HG02970 (cell line): ENCODE results near the gene AP1M1.

ENCODE experiments used
- ATAC-seq: cut with Tn5 transposase; IDR thresholded peaks from one replicate; pipeline ENCODE4 v1.9.1; 2021; ENCODE audit warnings: mild to moderate bottlenecking, moderate library complexity, moderate number of reproducible peaks; ENCODE audit not compliant: unreplicated experiment, low FRiP score

The AP1M1 gene

DNA sequence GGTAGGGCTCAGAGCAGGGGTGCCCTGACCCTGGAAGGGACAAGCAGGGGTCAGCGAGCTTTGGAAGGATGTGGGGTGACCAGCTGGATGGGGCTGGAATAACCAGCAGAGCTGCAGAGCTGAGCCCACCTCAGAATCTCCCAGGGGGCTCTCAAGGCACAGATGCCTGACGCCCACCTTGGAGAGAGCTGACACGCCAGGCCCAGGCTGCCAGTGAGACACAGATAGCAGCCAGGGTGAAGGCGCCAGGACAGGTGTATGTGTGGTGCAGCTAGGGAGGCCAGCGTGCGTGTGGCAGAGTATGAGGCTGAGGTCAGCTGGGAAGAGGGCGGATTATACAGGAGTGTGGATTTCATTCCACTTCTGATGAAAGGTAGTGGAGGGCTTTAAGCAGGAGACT, 8.9 kb downstream of the AP1M1 start:
- ATAC-seq, result no peak

DNA sequence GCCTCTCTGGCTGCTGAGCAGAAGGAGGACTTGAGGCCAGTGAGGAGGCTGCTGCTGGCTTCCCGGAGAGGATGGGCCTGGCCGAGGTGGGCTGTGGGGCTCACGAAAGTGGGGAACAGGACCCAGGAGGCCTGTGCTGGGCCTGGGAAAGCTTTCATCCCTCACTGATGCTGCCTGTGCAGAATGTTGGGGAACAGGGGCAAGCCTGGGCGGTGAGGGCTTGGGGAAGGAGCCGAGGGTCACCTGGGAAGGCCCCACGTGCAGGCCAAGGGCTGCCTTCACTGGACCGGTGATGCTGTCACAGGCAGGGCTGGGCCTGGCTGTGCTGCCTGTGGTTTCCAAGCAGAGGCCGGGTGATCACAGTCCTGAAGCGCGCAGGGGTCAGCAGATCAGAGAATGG, 9.4 kb downstream of the AP1M1 start:
- no peak for ATAC-seq

GRCh38 chr19:16207490-16208025, 9.8 kb downstream of the AP1M1 start:
- ATAC-seq, result no peak

- ATAC-seq, result no peak
These were observed 10.5 kb downstream of the AP1M1 start for GRCh38 chr19:16208064-16208759.

GRCh38 chr19:16208847-16209665, 11.3 kb downstream of the AP1M1 start:
- ATAC-seq, result no peak

DNA sequence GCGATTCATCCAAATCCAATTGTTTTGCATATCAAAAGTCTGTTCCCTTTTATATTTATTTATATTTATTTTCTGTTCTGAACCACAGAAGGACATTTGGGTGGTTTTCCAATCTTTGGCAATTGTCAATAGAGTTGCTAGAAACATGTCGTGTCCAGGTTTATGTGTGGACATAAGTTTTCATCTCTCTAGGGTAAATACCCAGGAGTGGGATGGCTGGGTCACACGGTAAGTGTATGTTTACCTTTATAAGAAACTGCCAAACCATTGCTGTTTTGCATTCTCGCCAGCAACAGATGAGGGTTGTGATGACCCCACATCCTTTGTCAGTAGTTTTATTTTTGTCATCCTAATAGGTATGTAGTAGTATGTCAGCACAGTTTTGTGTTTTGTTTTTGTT, 12.5 kb downstream of the AP1M1 start:
- no peak for ATAC-seq

GRCh38 chr19:16213076-16213475, 15.4 kb downstream of the AP1M1 start:
- no peak for ATAC-seq

DNA sequence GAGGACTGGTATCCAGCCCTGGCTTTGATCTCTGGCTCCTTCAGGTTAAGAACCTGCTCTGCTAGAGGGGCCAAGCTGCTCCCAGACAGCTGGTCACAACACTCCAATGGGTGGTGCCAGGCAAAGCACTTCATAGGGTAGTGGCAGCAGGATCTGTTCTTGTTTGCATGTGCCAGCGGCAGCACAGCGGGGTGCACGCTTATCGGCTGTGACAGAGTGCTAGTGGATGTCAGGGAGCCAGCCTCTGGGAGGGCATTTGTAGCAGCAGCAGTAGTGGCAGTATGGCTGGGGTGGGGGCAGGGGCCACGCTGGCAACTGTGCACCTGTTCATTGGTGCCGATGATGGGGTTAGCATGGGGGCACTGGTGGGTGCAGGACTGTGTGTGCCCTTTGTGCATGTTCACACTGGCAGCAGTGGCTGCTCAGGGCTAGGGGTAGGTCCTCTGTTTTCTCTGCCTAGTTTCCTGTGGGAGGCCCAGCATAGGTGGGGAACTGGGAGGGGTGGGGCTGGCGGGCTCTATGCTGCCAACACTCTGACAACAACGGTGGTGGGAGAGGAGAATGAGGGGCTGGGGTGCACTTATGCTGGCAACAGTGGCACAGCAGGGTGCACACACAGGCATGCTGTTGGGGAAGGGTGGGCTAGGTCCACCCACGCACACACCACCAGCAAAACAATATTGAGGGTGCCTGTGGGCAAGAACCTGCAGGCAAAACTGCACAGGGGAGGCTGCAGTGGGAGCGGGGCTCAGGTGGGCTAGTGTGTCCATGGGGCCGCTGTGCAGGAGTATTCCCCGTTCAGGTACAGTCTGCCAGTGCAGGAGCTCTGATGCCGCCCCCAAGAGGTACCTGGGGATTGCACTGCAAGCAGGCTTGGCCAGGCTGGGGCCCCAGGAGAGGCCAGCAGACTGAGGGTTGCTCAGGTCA, 19.3 kb downstream of the AP1M1 start:
- ATAC-seq, result no peak

- ATAC-seq, result no peak
These were observed 20.2 kb downstream of the AP1M1 start for GRCh38 chr19:16217716-16218451.

- ATAC-seq, result no peak
These were observed 21.1 kb downstream of the AP1M1 start for GRCh38 chr19:16218851-16219250.

- no peak for ATAC-seq
These were observed 25.1 kb downstream of the AP1M1 start for GRCh38 chr19:16222806-16223205.

- ATAC-seq, result no peak
These were observed 26.0 kb downstream of the AP1M1 start for GRCh38 chr19:16223746-16224145.

DNA sequence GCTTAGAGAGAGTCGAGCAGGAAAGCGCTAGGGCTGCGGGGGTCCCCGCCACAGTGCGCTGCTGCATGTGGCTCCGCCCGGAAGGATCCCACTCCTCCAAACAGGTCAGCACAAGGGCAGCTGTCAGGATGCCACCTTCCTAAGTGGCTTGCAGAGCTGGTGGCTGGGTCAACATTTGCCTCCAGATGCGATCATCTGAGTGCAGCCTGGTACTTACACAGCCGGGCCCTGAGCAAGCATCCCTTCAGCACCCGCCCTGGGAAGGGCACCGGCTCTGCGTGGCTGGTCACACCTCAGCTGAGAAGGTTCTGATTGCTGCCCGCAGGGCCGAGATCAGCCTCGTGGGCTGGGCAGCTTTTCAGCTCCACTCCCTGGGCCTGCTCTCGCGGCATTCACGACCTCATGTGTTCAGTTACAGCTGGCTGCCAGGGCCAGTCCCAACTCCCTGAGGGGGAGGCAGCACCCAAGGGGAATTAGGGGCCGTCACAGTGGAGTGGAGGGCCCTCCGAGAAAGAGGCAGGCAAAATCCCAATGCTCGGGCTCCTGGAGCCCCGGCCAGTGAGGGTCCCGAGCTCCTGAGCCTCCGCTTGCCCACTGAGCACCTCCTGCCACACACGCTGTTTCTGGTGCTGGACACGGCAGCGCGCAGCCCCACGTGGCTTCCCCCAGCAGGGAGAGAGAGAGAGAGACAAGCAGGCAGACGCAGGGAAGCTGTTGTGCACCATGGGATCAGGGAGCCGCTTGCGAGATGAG, 26.8 kb downstream of the AP1M1 start:
- ATAC-seq, result no peak

DNA sequence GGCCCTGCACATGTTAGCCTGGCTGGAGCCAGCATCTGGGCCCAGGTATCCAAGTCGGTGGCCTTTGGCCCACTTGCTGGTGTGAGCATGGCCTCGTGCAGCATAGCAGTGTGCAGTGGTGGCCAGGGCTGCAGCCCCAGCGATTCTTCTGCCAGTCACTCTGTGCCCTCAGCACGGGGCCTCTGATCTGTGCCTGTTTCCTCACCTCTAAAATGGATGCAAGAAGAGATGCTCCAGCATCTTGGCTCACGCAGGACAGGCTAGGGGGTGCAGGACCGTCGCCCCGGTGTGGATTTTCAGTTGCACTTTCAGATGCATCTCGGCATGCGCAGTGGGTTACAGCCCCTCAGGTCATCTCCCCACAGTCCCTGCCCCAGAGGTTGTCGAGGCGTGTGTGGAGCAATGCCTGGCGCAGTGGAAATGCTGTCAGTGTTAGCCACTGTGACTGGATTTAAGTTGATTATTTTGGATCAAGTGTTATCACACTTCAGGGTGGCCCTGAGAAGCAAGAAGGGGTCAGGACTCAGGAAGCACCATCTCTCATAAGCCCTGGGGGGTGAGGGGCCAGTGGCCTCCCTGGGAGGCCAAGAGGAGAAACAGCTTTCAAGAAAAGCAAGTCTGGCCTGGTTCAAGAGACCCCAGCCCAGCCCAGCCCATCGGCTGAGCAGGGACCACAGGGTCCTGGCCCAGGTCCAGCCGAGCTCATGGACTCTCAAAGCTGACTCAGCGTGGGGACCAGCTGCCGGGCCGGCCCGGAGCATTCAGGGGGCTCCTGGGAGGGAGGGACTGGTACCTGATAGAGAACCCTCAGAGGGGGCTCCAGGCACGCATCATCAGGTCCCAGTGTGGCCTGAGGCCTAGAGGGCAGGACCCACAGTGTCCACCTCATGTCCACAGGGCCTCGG, 27.8 kb downstream of the AP1M1 start:
- ATAC-seq, result no peak

DNA sequence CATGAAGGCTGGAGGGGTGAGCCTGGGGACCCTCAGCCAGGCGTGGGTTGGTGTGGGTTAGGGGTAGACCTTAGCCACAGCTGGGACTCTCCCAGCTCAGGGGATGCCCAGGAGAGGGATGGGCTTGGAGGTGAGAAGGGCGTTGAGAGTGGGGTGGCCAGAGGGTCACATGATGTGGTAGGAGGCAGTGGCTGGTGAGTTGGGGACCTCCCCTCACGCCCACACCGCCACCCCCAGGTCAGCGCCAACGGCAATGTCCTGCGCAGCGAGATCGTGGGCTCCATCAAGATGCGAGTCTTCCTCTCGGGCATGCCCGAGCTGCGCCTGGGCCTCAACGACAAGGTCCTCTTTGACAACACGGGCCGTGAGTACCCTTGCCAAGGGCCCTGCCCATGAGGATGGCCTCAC, 28.5 kb downstream of the AP1M1 start:
- ATAC-seq, result no peak

DNA sequence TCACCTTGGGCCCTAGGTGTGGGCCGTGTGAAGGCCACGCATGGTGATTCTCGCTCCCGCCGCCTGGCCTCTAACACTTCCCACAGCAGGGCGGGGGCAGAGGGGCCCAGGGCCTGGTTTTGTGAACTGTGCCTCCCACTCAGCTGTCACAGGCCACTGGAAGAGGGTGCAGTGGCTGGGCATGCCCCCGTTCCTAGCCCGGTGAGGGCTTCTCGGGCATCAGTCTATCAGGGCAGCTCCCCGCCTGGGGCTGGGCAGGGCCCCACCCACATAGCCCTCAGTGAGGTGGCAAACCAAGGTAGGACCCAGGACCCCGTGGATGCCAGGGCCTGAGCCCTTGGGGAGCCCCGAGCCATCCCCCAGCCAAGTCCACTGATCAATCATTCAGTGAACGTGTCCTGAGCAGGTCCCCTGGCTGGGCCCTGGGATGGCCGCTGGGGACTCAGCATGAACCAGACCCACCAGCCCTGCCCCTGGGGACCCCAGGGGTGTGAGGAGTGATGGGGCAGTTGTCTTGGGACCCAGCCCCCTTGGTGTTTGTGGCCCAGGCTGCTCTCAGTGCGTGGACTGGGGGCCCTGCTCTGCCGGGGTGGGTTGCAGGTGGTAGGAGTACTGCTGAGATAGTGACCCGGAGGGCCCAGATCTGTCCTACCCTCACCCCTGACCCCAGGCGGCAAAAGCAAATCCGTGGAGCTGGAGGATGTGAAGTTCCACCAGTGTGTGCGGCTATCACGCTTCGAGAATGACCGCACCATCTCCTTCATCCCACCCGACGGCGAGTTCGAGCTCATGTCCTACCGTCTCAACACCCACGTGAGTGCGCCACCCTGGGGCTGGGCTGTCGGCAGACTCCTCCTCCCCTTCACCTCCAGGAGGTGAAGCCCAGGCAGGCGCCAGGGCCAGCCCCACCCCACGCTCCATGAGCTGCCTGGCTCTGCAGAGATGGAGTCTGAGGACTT, 29.4 kb downstream of the AP1M1 start:
- ATAC-seq, result no peak
